ENCODE measurements around the gene WDSUB1.

The WDSUB1 gene

DNA sequence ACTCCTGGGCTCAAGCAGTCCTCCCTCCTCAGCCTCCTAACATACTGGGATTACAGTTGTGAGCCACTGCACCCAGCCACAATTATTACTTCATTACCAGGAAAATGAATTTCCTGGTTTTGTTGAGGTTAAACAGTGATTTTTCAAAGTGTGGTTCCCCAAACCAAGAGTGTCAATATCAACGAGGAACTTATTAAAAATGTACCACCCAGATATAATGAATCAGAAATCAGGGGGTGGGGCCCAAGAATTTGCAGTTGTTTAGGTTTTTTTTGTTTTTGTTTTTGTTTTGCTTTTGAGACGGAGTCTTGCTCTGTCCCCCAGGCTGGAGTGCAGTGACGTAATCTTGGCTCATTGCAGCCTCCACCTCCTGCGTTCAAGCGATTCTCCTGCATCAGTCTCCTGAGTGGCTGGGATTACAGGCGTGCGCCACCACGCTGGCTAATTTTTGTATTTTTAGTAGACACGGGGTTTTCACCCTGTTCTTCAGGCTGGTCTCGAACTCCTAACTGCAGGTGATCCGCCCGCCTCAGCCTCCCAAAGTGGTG, 94.1 kb downstream of the WDSUB1 start:
- DNase-seq: no peak

DNA sequence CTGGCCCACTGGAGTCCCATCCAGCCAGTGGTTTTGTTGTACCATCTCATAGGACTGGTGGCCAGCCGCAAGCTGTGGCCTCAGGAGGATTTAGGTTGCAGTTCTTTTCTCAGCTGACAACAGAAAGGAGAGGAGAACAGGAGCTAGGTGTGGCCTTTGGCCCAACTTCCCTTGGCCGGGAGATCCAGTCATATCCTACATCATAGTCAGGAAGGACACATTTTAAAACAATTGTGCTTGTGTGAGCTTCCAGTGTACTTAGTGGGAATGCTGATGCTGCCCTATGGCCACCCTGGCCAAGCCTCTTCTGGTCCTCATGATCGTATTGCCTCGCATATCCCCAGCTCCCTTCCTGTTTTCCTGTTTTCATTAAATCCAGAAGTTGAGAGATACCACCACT, 98.1 kb downstream of the WDSUB1 start:
- no peak for DNase-seq

DNA sequence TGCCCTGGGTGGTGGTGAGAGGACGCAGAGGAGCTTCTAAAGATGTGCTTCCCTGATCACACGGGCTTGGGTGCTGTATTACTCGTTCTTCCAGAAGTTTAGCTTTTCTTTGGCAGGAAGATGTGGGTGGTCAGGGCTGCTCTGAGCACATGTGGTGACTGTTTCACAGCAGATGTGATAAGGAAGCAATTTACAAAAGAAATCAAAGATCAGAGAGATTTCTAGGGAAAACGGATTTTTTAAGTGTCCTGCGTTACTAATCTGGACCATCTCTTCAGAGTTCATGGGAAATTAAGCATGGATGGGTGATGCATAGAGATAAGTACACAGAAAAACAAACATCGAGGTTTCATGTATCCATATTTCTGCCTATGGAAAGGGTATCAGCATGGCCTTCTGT, 99.4 kb downstream of the WDSUB1 start:
- DNase-seq: no peak

DNA sequence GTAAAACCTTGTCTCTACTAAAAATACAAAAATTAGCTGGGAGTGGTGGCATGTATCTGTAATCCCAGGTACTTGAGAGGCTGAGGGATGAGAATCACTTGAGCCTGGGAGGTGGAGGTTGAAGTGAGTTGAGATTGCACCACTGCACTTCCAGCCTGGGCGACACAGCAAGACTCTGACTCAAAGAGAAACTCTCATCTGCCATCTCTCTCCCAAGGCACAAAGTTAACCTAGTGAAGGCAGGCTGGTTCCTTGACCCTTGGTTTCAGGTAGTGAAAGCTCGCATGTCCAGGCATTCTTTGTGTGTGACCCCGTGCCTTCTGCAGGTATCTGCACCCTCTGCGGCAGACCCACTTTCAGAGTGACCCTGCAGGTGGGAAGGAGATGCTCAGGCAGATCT, 100.0 kb downstream of the WDSUB1 start:
- DNase-seq: no peak

All from CD4-positive, alpha-beta T cell treated with Interferon alpha-2 for 1 hour (primary cell).